ENCODE data around the gene DHX16. TPM values are rescaled to one million over a fixed set of nuclear protein-coding genes. Genes with fewer than 3 reads are reported as not detected.
A peak's percentile ranks its signal among the peaks of the same experiment; 100 is the strongest.
"Not testable (repeated sequence)": the region's sequence is repeated elsewhere in the genome, so short reads cannot be mapped to it uniquely, and the experiment has no call there.

DHX16 gene
- total RNA-seq = 10 to 100 TPM; 30.0 to 39.6 (median 35.4) TPM
- polyA plus RNA-seq = 10 to 100 TPM; 21.7 to 39.7 (median 33.8) TPM
- long read RNA-seq, donor 1 = 0 reads
- long read RNA-seq, donor 2, transcript DHX16-202 (20 exons, 3,445 nt) = major isoform, 5 of 542 reads
- long read RNA-seq, donor 2, partial matches to known transcripts = 185 of 542 reads
- long read RNA-seq, donor 2, other reads (novel, unspliced or antisense) = 352 of 542 reads

DNA sequence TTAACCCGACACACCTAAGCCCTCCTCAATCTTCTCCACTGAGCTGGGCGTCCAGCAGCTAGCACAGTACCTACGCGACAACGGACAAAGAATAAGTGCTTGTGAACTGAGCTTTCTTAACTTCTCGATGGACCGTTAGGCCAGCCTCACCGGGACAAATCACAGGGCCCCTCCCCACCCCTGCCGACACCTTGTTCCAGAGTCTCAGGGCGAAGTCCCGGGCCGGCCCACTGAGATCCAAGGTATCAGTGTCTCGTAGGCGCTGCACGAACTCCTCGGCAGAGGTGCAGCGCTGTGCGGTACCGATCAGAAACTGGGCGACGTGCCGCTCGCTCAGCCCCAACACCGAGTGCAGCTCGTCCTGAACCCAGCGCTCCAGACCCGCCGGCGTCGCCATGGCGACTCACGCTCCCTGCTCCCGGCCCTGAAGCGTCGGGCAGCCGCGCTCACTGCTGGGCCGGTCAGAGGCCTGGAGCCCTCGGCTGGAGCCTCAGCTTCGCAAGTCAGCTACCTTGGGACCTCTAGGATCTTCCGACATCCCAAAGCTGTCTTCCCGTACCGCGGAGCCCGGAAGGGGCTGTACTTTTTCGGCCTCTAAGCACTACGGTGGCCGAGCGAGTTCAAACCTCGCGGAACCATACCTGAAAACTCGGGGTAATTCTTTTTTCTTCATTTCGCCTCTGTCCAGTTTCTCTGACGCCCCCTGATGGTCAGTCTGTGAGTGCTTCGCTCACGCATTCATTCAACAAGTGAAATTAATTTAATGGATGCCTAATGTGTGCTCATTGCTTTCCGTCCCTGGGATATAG lies at the start of gene DHX16:
TSS of gene DHX16 (minus strand) at position 562 of the 809 bp plus-strand sequence. CDS start at position 397, 165 bp downstream.
- WGBS, 5 donors = 0 to 1% (median 1%) methylated on average over 36 to 57 of the region's 57 CpGs
- Histone ChIP-seq H3K4me1 (peaks cover 11 to 58% (median 31%) of the 10 kb centered on the region in 6 donors), H3K36me3 (peaks cover 7 to 57% (median 49%) of the 10 kb centered on the region in 6 donors), H3K4me3 (peak within 1 kb of the TSS; percentile 88 to 100 (median 97)), H3K9me3 (no peaks in the 10 kb centered on the region), H3K27ac (peak within 1 kb of the TSS; percentile 40 to 93 (median 86)), H3K27me3 (replicated peaks in 1 of 7) (no peaks in the 10 kb centered on the region)
- peak; percentile 95 for DNase-seq
- intact Hi-C loops (cut with DNase I; ENCODE audit: low total_unique reads) = loop anchor here (10.0 kb wide), 1 partner anchor 188 kb away; the partner anchor contains the start of gene HLA-E
- TF ChIP-seq POLR2AphosphoS5 (IDR thresholded peaks at IDR 0.05) (peak; percentile 86 to 92 (median 88)), POLR2A (IDR thresholded peaks at IDR 0.05) (peak in 2 of 3 donors; percentile 20 to 34)
- TF ChIP-seq, protein P1, sequence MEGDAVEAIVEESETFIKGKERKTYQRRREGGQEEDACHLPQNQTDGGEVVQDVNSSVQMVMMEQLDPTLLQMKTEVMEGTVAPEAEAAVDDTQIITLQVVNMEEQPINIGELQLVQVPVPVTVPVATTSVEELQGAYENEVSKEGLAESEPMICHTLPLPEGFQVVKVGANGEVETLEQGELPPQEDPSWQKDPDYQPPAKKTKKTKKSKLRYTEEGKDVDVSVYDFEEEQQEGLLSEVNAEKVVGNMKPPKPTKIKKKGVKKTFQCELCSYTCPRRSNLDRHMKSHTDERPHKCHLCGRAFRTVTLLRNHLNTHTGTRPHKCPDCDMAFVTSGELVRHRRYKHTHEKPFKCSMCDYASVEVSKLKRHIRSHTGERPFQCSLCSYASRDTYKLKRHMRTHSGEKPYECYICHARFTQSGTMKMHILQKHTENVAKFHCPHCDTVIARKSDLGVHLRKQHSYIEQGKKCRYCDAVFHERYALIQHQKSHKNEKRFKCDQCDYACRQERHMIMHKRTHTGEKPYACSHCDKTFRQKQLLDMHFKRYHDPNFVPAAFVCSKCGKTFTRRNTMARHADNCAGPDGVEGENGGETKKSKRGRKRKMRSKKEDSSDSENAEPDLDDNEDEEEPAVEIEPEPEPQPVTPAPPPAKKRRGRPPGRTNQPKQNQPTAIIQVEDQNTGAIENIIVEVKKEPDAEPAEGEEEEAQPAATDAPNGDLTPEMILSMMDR (IDR thresholded peaks at IDR 0.05 in 8 of 11, conservative IDR thresholded peaks at IDR 0.05 in 3 of 11) = peak; percentile 80 to 95 (median 89)

GRCh38 chr6:30722025-30722279 lies 49.1 kb upstream of the DHX16 start:
- Histone ChIP-seq H3K4me3 (peak overlapping the region; percentile 80 to 97 (median 94)), H3K36me3 (peaks cover 0 to 52% (median 42%) of the 10 kb centered on the region in 6 donors), H3K27ac (peak overlapping the region; percentile 89 to 99 (median 98)), H3K4me1 (peaks cover 31 to 83% (median 73%) of the 10 kb centered on the region in 6 donors)
- H3K27me3 ChIP-seq (replicated peaks in 1 of 7); DNase-seq; H3K9me3 ChIP-seq: not testable (repeated sequence)
- intact Hi-C loops (cut with DNase I; ENCODE audit: low total_unique reads) = loop anchor here (10.0 kb wide), 1 partner anchor 107 kb away; the partner anchor contains the start of genes MRPS18B and PPP1R10
- 4 to 7% (median 6%) methylated on average over 10 of the region's 10 CpGs for WGBS, 5 donors

DNA sequence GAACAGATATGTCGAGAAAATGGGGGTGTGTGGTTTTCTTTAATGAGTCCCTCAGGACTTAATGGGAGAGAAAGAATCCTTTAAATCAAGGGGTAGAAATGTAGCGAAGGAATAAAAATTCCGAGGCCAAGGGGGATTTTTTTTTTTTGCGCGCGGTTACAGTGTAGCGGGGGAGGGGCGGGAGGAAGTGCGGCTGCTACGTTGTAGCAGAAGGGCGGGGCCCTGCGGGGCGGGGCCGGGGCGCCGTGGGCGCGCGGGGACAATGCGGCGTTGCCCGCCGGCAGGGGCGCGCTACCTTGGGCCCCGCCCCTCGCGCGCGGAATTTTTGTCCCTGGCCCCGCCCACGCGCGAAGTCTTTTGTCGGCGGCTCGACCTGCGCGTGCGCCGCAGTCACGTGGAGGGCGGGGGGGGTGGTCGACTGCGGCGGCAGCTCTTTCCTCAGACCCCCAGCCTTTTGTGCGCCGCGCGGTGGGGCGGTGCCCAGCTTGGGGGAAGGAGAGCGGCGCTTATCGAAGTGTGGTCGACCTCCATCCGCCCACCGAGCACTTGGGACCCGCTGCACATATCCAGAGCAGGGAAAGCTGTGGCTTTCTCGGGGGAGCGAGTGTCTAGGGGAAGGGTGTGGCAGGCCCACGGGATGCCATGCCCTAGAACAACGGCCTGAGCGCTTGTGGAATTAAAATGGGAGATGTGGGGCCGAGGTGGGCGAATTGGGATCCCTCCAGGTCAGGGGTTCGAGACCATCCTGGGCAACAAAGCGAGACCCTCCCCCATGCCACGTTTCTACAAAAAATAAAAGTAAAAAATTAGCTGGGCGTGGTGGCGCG lies 48.6 kb upstream of the DHX16 start:
- intact Hi-C loops (cut with DNase I; ENCODE audit: low total_unique reads) = loop anchor here (2.0 to 10.0 kb wide), 2 partner anchors 39 to 107 kb away; partner anchors contain the start of genes MRPS18B and PPP1R10
- Histone ChIP-seq H3K9me3 (no peaks in the 10 kb centered on the region), H3K27me3 (replicated peaks in 1 of 7) (no peaks in the 10 kb centered on the region), H3K27ac (peak overlapping the region; percentile 89 to 99 (median 98)), H3K36me3 (peaks cover 0 to 46% (median 39%) of the 10 kb centered on the region in 6 donors), H3K4me3 (peak overlapping the region; percentile 80 to 97 (median 94)), H3K4me1 (peaks cover 31 to 83% (median 77%) of the 10 kb centered on the region in 6 donors)
- TF ChIP-seq POLR2A (IDR thresholded peaks at IDR 0.05) = no peak
- TF ChIP-seq POLR2AphosphoS5 (IDR thresholded peaks at IDR 0.05) = peak; percentile 78 to 85 (median 82)
- TF ChIP-seq, protein P1 (IDR thresholded peaks at IDR 0.05 in 8 of 11, conservative IDR thresholded peaks at IDR 0.05 in 3 of 11) = peak in 10 of 11 experiments; percentile 2 to 91 (median 76)
- DNase-seq = peak; percentile 98
- WGBS, 5 donors = 1% methylated on average over 56 to 71 of the region's 71 CpGs

GRCh38 chr6:30720738-30721197 lies 48.0 kb upstream of the DHX16 start:
- DNase-seq = peak; percentile 94
- H3K4me1 ChIP-seq = peaks cover 31 to 84% (median 79%) of the 10 kb centered on the region in 6 donors

More at GRCh38 chr6:30720738-30721197, 48.0 kb upstream of the DHX16 start:
- intact Hi-C loops (cut with DNase I; ENCODE audit: low total_unique reads) = loop anchor here (2.0 to 10.0 kb wide), 2 partner anchors 38 to 106 kb away; partner anchors contain the start of genes MRPS18B and PPP1R10
- Histone ChIP-seq H3K27ac (peak overlapping the region; percentile 89 to 99 (median 98)), H3K9me3 (no peaks in the 10 kb centered on the region), H3K4me3 (peak overlapping the region; percentile 80 to 97 (median 94)), H3K36me3 (peaks cover 0 to 40% (median 34%) of the 10 kb centered on the region in 6 donors), H3K27me3 (replicated peaks in 1 of 7) (no peaks in the 10 kb centered on the region)
- 0 to 1% (median 0%) methylated on average over 23 to 29 of the region's 29 CpGs for WGBS, 5 donors
- TF ChIP-seq POLR2AphosphoS5 (IDR thresholded peaks at IDR 0.05) = peak in 2 of 3 donors; percentile 8 to 38
- TF ChIP-seq, protein P1 (IDR thresholded peaks at IDR 0.05 in 8 of 11, conservative IDR thresholded peaks at IDR 0.05 in 3 of 11) = no peak

Data from spleen (tissue), 13 donors.